ENCODE data around the gene VCAN. TPM values are rescaled to one million over a fixed set of nuclear protein-coding genes. Genes with fewer than 3 reads are reported as not detected.

VCAN gene
- total RNA-seq, 4 donors from 2014 or later, result 66.9 to 117 (median 71.6) TPM

DNA sequence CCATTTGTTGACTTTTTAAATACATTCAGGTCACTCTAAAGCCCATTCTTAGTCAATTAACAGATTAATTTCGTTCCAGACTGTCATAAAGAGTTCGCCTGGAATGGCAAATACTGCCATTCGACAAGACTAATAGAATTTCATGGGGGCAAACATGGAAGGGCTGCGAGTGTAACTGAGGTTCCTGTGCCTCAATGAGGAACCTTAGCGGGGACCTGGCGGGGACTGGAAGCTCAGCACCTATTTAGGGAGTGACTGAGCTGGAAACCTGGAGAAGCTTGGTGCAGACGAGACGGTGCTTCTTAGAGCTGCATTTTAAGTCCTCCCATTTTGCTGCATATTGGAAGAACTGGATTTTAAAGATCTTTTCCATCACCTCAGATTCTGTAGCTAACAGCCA, 3.4 kb downstream of the VCAN start:
- Histone ChIP-seq H3K27me3 (peaks cover 0 to 63% (median 21%) of the 10 kb centered on the region in 4 donors), H3K9me3 (no peaks in the 10 kb centered on the region), H3K4me1 (peaks cover 27 to 46% (median 41%) of the 10 kb centered on the region in 4 donors), H3K36me3 (no peaks in the 10 kb centered on the region), H3K27ac (replicated peaks in 1 of 4) (peak overlapping the region; percentile 66 to 78 (median 70)), H3K4me3 (peak overlapping the region; percentile 51 to 58 (median 54))
- TF ChIP-seq, protein P1, sequence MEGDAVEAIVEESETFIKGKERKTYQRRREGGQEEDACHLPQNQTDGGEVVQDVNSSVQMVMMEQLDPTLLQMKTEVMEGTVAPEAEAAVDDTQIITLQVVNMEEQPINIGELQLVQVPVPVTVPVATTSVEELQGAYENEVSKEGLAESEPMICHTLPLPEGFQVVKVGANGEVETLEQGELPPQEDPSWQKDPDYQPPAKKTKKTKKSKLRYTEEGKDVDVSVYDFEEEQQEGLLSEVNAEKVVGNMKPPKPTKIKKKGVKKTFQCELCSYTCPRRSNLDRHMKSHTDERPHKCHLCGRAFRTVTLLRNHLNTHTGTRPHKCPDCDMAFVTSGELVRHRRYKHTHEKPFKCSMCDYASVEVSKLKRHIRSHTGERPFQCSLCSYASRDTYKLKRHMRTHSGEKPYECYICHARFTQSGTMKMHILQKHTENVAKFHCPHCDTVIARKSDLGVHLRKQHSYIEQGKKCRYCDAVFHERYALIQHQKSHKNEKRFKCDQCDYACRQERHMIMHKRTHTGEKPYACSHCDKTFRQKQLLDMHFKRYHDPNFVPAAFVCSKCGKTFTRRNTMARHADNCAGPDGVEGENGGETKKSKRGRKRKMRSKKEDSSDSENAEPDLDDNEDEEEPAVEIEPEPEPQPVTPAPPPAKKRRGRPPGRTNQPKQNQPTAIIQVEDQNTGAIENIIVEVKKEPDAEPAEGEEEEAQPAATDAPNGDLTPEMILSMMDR (IDR thresholded peaks at IDR 0.05), result no peak
- TF ChIP-seq EP300 (IDR thresholded peaks at IDR 0.05) (no peak), POLR2AphosphoS5 (IDR thresholded peaks at IDR 0.05) (no peak), POLR2A (IDR thresholded peaks at IDR 0.05; ENCODE audit: low read depth) (no peak)
- intact Hi-C loops (cut with DNase I), result loop anchor here (5.0 kb wide), 1 partner anchor 833 kb away; no protein-coding TSS in a partner anchor
- 14% methylated on average over 8 of the region's 8 CpGs for WGBS
- no peak for DNase-seq (ENCODE audit: extremely low spot score)

DNA sequence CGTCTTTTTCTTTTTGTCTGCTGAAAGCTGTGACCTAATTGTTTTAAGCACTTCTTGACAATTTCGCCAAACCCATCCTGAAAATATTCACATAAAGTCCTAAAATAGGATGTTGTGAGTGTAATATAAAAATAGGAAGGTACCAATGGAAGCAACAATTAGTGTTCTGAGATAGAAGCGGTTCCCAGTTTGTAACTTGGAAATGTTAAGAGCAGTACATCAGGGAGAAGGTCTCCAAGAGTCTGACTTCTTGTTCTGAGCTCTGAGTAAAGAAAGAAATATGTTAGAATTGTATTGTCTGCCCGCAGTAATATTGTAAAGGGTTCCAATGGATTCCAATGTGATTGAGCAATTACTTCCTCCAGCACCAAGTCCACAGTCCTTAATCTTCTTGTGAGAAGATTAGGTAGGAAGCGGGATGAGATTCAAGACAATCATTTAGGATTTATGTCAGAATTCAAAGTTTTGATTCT, 3.9 kb downstream of the VCAN start:
- Histone ChIP-seq H3K27me3 (peaks cover 0 to 59% (median 19%) of the 10 kb centered on the region in 4 donors), H3K4me3 (peak overlapping the region; percentile 51 to 58 (median 54)), H3K36me3 (no peaks in the 10 kb centered on the region), H3K27ac (replicated peaks in 1 of 4) (peak overlapping the region; percentile 66 to 78 (median 70)), H3K9me3 (no peaks in the 10 kb centered on the region), H3K4me1 (peaks cover 27 to 46% (median 41%) of the 10 kb centered on the region in 4 donors)
- TF ChIP-seq EP300 (IDR thresholded peaks at IDR 0.05), result no peak
- TF ChIP-seq, protein P1 (IDR thresholded peaks at IDR 0.05), result no peak
- no peak for TF ChIP-seq POLR2A (IDR thresholded peaks at IDR 0.05; ENCODE audit: low read depth)
- no peak for TF ChIP-seq POLR2AphosphoS5 (IDR thresholded peaks at IDR 0.05)
- 34% methylated on average over 5 of the region's 5 CpGs for WGBS
- no peak for DNase-seq (ENCODE audit: extremely low spot score)
- intact Hi-C loops (cut with DNase I), result no loop called here

DNA sequence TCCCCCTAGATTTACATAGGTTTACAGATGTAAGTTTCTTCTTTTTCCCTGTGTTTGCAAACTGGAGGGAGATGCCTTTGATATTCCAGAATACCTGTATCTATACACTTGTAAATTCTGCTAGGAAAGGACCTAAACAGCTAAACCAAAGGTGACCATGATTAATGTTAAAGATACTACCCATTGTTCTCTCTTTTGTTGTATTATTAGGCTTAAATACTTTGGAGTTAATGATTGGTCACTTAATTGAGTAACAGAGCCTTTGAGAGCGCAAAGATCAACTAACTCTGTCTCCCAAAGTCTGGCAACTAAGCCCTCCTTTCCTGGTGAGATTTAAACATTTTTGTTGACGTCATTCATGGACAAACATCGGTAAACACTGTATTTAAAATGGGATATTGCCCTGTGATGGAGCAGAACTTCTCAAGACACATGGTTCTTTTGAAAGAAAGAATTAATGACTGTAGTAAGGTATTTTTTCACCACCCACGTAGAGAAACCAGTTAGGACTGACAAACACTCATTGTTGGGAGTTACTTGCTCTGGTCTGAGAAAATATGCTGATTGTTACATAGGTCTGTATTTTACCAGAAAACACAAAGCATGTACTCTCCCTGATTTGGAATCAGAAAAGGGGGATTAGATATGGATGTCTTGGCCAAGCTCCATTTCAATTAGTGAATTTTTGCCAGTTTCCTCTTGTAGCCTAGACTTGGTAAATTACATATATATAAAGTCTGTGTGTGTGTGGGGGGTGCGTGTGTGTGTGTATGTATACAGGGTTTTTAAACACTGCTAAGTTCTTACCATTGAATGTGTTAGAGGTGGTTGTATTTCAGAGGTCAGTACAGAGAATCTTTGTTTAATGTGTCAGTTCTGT, 4.6 kb downstream of the VCAN start:
- Histone ChIP-seq H3K27me3 (peaks cover 0 to 51% (median 15%) of the 10 kb centered on the region in 4 donors), H3K4me3 (no peak overlapping the region), H3K36me3 (no peaks in the 10 kb centered on the region), H3K9me3 (no peaks in the 10 kb centered on the region), H3K4me1 (peaks cover 27 to 41% (median 38%) of the 10 kb centered on the region in 4 donors), H3K27ac (replicated peaks in 1 of 4) (no peak overlapping the region)
- WGBS, result 71% methylated on average over 5 of the region's 5 CpGs
- intact Hi-C loops (cut with DNase I), result no loop called here
- no peak for DNase-seq (ENCODE audit: extremely low spot score)
- TF ChIP-seq POLR2A (IDR thresholded peaks at IDR 0.05; ENCODE audit: low read depth), result no peak
- no peak for TF ChIP-seq EP300 (IDR thresholded peaks at IDR 0.05)
- TF ChIP-seq POLR2AphosphoS5 (IDR thresholded peaks at IDR 0.05), result no peak
- TF ChIP-seq, protein P1 (IDR thresholded peaks at IDR 0.05), result no peak

DNA sequence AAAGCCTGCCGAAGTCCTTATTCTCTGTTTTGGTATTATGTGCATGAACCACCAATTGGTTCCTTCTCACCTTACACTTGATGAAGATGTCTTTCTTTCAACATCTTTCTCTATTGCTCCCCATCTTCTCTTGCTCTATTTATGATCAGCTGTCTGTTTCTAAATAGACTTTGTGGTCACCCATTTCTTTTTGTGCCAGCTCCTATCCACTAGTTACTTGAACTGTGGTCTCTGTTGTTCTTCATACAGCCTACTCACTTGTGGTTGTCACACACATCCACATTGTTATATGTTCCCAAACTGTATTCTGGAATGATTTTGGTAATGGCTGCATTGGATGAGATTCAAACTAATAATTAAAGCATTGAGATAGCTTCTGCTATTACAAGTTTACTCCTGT, 11.4 kb downstream of the VCAN start:
- Histone ChIP-seq H3K9me3 (no peaks in the 10 kb centered on the region), H3K27me3 (no peaks in the 10 kb centered on the region), H3K27ac (replicated peaks in 1 of 4) (no peak overlapping the region), H3K36me3 (no peaks in the 10 kb centered on the region), H3K4me3 (no peak overlapping the region), H3K4me1 (no peaks in the 10 kb centered on the region)
- no peak for DNase-seq (ENCODE audit: extremely low spot score)
- intact Hi-C loops (cut with DNase I), result no loop called here
- TF ChIP-seq EP300 (IDR thresholded peaks at IDR 0.05) (no peak), POLR2AphosphoS5 (IDR thresholded peaks at IDR 0.05) (no peak), POLR2A (IDR thresholded peaks at IDR 0.05; ENCODE audit: low read depth) (no peak)
- TF ChIP-seq, protein P1 (IDR thresholded peaks at IDR 0.05), result no peak
- 95% methylated on average over 1 of the region's 1 CpG for WGBS
